BJ (cell line): ENCODE measurements around the gene CDH22. TPM values are rescaled to one million over a fixed set of nuclear protein-coding genes. Genes with fewer than 3 reads are reported as not detected.

Experiments
- CTCF ChIA-PET: fragments of 350-600 bp; formaldehyde crosslinking; extraction: SDS; loops from one replicate; lab custom pipeline; 2021; ENCODE audit warnings: antibody characterized with exemption, inconsistent platforms; lab: Yijun Ruan, JAX
- POLR2A ChIA-PET: fragments of 300-600 bp; sonication (Branson Sonifier 250); formaldehyde crosslinking; extraction: SDS; loops from one replicate; lab custom pipeline; 2021; ENCODE audit warnings: antibody characterized with exemption; lab: Charles Lee
- DNase-seq: peaks from one replicate; pipeline ENCODE4 v3.0.0-alpha.2; 2011; ENCODE audit warnings: low read depth
- H3K27me3 ChIP-seq: 2 replicates; pipeline ENCODE4 v1.6.0; 2011; ENCODE audit warnings: low read length; ENCODE audit not compliant: control insufficient read depth, insufficient read depth
- H3K36me3 ChIP-seq: 2 replicates; pipeline ENCODE4 v1.5.1; 2011; ENCODE audit warnings: low read length; ENCODE audit not compliant: control insufficient read depth, insufficient read depth
- H3K4me3 ChIP-seq: 2 replicates; pipeline ENCODE4 v1.5.1; 2011; ENCODE audit warnings: low read depth, mild to moderate bottlenecking, control low read depth, low read length
- CTCF ChIP-seq: IDR thresholded peaks from 2 replicates; pipeline ENCODE4 v1.5.1; 2011; ENCODE audit warnings: low read depth, mild to moderate bottlenecking, control low read depth, inconsistent platforms, low read length, moderate library complexity; ENCODE audit not compliant: insufficient read depth
- polyA plus RNA-seq: library from polyadenylated mRNA; depleted of rRNA; stranded (reverse); fragments of >200 nt; gene quantifications from 2 replicates; pipeline ENCODE4 v1.2.3, GENCODE V29; 2011

The CDH22 gene
- polyA plus RNA-seq, 1 experiment: not detected

GRCh38 chr20:46222521-46223007 lies 85.7 kb downstream of the CDH22 start:
- ChIA-PET CTCF (no interaction called here), POLR2A (no interaction called here)
- no peak for DNase-seq
- Histone ChIP-seq H3K27me3 (peaks cover 1% of the 10 kb centered on the region), H3K36me3 (no peaks in the 10 kb centered on the region), H3K4me3 (no peak overlapping the region)
- no peak for TF ChIP-seq CTCF

GRCh38 chr20:46221256-46221833 lies 87.0 kb downstream of the CDH22 start:
- POLR2A ChIA-PET: no interaction called here
- Histone ChIP-seq H3K36me3 (no peaks in the 10 kb centered on the region), H3K4me3 (no peak overlapping the region), H3K27me3 (peaks cover 1% of the 10 kb centered on the region)
- no peak for DNase-seq
- no peak for TF ChIP-seq CTCF
- CTCF ChIA-PET: no interaction called here

DNA sequence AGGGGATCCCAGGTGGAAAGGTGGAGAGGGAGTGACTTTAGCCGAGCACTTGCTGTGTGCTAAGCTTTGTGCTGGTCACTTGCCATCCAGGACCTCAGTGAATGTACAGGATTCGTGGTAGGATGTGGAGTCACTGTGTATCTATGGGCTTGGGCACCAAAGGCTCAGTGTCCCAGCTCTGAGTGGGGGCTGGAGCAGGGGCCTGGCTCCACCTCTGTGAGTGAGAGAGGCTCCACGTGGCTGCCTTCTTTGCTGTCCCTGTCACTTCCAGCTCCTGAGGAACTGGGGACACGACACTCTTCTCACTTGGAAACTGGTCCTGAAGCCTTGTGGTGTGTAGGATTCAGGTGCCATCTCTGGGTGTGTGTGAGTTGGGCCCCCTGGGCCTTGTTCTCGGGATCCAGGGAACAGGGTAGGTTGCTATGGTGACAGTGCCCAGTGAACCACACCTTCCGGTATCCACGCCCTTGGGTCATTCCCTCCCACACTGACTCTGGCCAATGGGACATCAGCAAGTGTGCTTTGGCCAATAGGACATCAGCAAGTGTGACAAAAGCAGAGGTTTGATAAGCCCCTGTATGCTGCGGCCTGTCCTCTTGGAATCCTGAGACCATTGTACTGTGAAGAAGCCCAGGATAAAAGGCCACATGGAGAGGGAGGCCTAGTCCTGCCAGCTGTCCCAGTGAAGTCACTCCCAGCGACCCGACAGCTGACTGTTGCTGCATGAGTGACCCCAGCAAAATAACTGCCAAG lies 87.7 kb downstream of the CDH22 start:
- POLR2A ChIA-PET: no interaction called here
- peaks cover 1% of the 10 kb centered on the region for H3K27me3 ChIP-seq
- no peak for DNase-seq
- H3K4me3 ChIP-seq: no peak overlapping the region
- CTCF ChIA-PET: interaction anchor here (0.6 kb wide), 1 partner anchor 195 kb away, joined by 3 read pairs; no protein-coding TSS in a partner anchor
- H3K36me3 ChIP-seq: no peaks in the 10 kb centered on the region
- no peak for TF ChIP-seq CTCF

- TF ChIP-seq CTCF: no peak
- POLR2A ChIA-PET: no interaction called here
- H3K4me3 ChIP-seq: no peak overlapping the region
- no peak for DNase-seq
- peaks cover 1% of the 10 kb centered on the region for H3K27me3 ChIP-seq
- CTCF ChIA-PET: no interaction called here
- H3K36me3 ChIP-seq: no peaks in the 10 kb centered on the region
These were observed 88.4 kb downstream of the CDH22 start for GRCh38 chr20:46219920-46220319.

GRCh38 chr20:46219190-46219589 lies 89.1 kb downstream of the CDH22 start:
- POLR2A ChIA-PET: no interaction called here
- no peak for DNase-seq
- CTCF ChIA-PET: interaction anchor here (0.5 kb wide), 1 partner anchor 24 kb away, joined by 3 read pairs; no protein-coding TSS in a partner anchor
- H3K27me3 ChIP-seq: no peaks in the 10 kb centered on the region; the same call in 1 of the 2 replicates
- TF ChIP-seq CTCF: no peak
- no peaks in the 10 kb centered on the region for H3K36me3 ChIP-seq
- no peak overlapping the region for H3K4me3 ChIP-seq
